ENCODE measurements around the gene GPC5.

GRCh38 chr13:91704398-91704797 is 306.0 kb downstream of the GPC5 start:
- no peak for TF ChIP-seq CTCF (IDR thresholded peaks at IDR 0.05)
- TF ChIP-seq POLR2AphosphoS5 (IDR thresholded peaks at IDR 0.05; ENCODE audit: low read depth, low read length): no peak
- no peak for TF ChIP-seq TCF7L2 (IDR thresholded peaks at IDR 0.05; ENCODE audit: low read depth, low read length)
- no peak for TF ChIP-seq REST (IDR thresholded peaks at IDR 0.05; ENCODE audit: insufficient read depth in 1 of 2, low read depth in 2 of 2, low read length in 1 of 2)
